ENCODE results near the gene SPAG5. TPM values are rescaled to one million over a fixed set of nuclear protein-coding genes. Genes with fewer than 3 reads are reported as not detected.

The SPAG5 gene
- total and polyA plus RNA-seq, 4 donors: 10.6 to 41.8 (median 12.8) TPM

DNA sequence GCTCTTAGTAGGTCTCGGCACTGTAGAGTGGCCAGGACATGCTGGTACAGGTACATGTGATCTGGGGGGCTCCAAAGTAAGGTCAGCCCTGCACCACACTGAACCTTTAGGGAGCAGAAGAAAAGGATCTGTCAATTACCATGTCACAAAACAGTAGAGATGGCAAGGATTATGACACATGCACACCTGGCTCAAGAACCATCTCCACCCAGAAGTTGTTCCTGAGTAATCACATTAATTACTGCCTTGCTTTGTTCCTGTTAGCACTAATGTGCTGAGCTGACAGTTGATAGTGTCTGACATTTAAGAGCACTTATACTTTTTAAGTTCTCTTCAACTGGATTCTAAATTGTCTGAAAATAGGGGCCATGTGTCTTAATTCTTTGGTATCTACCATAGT is 36.7 kb upstream of the SPAG5 start:
- no peak for TF ChIP-seq JUND (IDR thresholded peaks at IDR 0.05)
- TF ChIP-seq RAD21 (IDR thresholded peaks at IDR 0.05): no peak
- no peak for TF ChIP-seq HNF4A (conservative IDR thresholded peaks at IDR 0.05)
- no peak for TF ChIP-seq CTCF (IDR thresholded peaks at IDR 0.05; ENCODE audit: low read depth, low read length, missing input control)
- TF ChIP-seq HNF4G (IDR thresholded peaks at IDR 0.05): no peak
- no peak for TF ChIP-seq TAF1 (conservative IDR thresholded peaks at IDR 0.05)
- TF ChIP-seq MAX (IDR thresholded peaks at IDR 0.05): no peak
- no peak for TF ChIP-seq FOXA2 (IDR thresholded peaks at IDR 0.05)
- no peak for TF ChIP-seq RXRA (IDR thresholded peaks at IDR 0.05)
- TF ChIP-seq SP1 (IDR thresholded peaks at IDR 0.05): no peak
- TF ChIP-seq GABPA (IDR thresholded peaks at IDR 0.05 in 1 of 2, conservative IDR thresholded peaks at IDR 0.05 in 1 of 2): no peak
- TF ChIP-seq, protein P1, sequence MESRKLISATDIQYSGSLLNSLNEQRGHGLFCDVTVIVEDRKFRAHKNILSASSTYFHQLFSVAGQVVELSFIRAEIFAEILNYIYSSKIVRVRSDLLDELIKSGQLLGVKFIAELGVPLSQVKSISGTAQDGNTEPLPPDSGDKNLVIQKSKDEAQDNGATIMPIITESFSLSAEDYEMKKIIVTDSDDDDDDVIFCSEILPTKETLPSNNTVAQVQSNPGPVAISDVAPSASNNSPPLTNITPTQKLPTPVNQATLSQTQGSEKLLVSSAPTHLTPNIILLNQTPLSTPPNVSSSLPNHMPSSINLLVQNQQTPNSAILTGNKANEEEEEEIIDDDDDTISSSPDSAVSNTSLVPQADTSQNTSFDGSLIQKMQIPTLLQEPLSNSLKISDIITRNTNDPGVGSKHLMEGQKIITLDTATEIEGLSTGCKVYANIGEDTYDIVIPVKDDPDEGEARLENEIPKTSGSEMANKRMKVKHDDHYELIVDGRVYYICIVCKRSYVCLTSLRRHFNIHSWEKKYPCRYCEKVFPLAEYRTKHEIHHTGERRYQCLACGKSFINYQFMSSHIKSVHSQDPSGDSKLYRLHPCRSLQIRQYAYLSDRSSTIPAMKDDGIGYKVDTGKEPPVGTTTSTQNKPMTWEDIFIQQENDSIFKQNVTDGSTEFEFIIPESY (IDR thresholded peaks at IDR 0.05): no peak
- TF ChIP-seq ATF3 (IDR thresholded peaks at IDR 0.05): no peak
- no peaks in the 10 kb centered on the region for H3K4me1 ChIP-seq (ENCODE audit: control insufficient read depth in 4 of 4, insufficient read depth in 4 of 4, low read length in 3 of 4)
- no peak overlapping the region for H3K4me3 ChIP-seq (ENCODE audit: low read depth in 1 of 3, low read length in 3 of 3)
- no peaks in the 10 kb centered on the region for H3K9me3 ChIP-seq (ENCODE audit: control insufficient read depth in 4 of 4, low read length in 3 of 4)
- 97% methylated on average over 1 of the region's 1 CpG for WGBS
- H3K27ac ChIP-seq (ENCODE audit: low read depth in 1 of 2, low read length in 2 of 2): no peak overlapping the region
- H3K36me3 ChIP-seq (ENCODE audit: control insufficient read depth in 4 of 4, insufficient read depth in 3 of 4, low read depth in 1 of 4, low read length in 3 of 4): peaks cover 18 to 94% (median 87%) of the 10 kb centered on the region in 4 donors
- DNase-seq (ENCODE audit: low spot score): no peak
- H3K27me3 ChIP-seq (ENCODE audit: control insufficient read depth in 4 of 4, insufficient read depth in 4 of 4, low read length in 3 of 4): no peaks in the 10 kb centered on the region
- no peak overlapping the region for H3K9ac ChIP-seq (ENCODE audit: low read depth in 1 of 2, low read length in 2 of 2)

GRCh38 chr17:28634206-28634865 is 35.5 kb upstream of the SPAG5 start:
- no peaks in the 10 kb centered on the region for H3K27me3 ChIP-seq (ENCODE audit: control insufficient read depth in 4 of 4, insufficient read depth in 4 of 4, low read length in 3 of 4)
- no peaks in the 10 kb centered on the region for H3K4me1 ChIP-seq (ENCODE audit: control insufficient read depth in 4 of 4, insufficient read depth in 4 of 4, low read length in 3 of 4)
- WGBS: 94% methylated on average over 14 of the region's 14 CpGs
- no peak for DNase-seq (ENCODE audit: low spot score)
- no peak overlapping the region for H3K27ac ChIP-seq (ENCODE audit: low read depth in 1 of 2, low read length in 2 of 2)
- H3K36me3 ChIP-seq (ENCODE audit: control insufficient read depth in 4 of 4, insufficient read depth in 3 of 4, low read depth in 1 of 4, low read length in 3 of 4): peaks cover 16 to 87% (median 79%) of the 10 kb centered on the region in 4 donors
- TF ChIP-seq NR2F2 (IDR thresholded peaks at IDR 0.05): no peak
- TF ChIP-seq RXRA (IDR thresholded peaks at IDR 0.05): no peak
- no peak for TF ChIP-seq ATF3 (IDR thresholded peaks at IDR 0.05)
- TF ChIP-seq HNF4A (conservative IDR thresholded peaks at IDR 0.05): no peak
- no peak for TF ChIP-seq FOXA1 (IDR thresholded peaks at IDR 0.05)
- TF ChIP-seq HNF4G (IDR thresholded peaks at IDR 0.05): no peak
- TF ChIP-seq REST (IDR thresholded peaks at IDR 0.05): no peak
- TF ChIP-seq GABPA (IDR thresholded peaks at IDR 0.05 in 1 of 2, conservative IDR thresholded peaks at IDR 0.05 in 1 of 2): no peak
- no peak for TF ChIP-seq SP1 (IDR thresholded peaks at IDR 0.05)
- TF ChIP-seq RAD21 (IDR thresholded peaks at IDR 0.05): no peak
- no peak for TF ChIP-seq JUND (IDR thresholded peaks at IDR 0.05)
- TF ChIP-seq MAX (IDR thresholded peaks at IDR 0.05): no peak
- no peak for TF ChIP-seq EGR1 (IDR thresholded peaks at IDR 0.05; ENCODE audit: low read depth in 2 of 2)
- TF ChIP-seq CTCF (IDR thresholded peaks at IDR 0.05; ENCODE audit: low read depth, low read length, missing input control): no peak
- TF ChIP-seq YY1 (IDR thresholded peaks at IDR 0.05): no peak
- TF ChIP-seq FOXA2 (IDR thresholded peaks at IDR 0.05): no peak
- no peaks in the 10 kb centered on the region for H3K9me3 ChIP-seq (ENCODE audit: control insufficient read depth in 4 of 4, low read length in 3 of 4)
- H3K9ac ChIP-seq (ENCODE audit: low read depth in 1 of 2, low read length in 2 of 2): no peak overlapping the region
- no peak overlapping the region for H3K4me3 ChIP-seq (ENCODE audit: low read depth in 1 of 3, low read length in 3 of 3)

All from liver (tissue), 9 donors.